Calu3 (cell line): ENCODE measurements around the gene TEC. TPM values are rescaled to one million over a fixed set of nuclear protein-coding genes. Genes with fewer than 3 reads are reported as not detected.

Source experiments
- BruUV-seq: library from RNA; stranded (reverse); fragments of 400-500 nt; replicated peaks from 2 replicates; lab custom pipeline; 2021; lab: Mats Ljungman, UMichigan
- CTCF ChIA-PET: fragments of 300-600 bp; sonication (Branson Sonifier 250); formaldehyde crosslinking; loops from one replicate; lab custom pipeline; 2022; ENCODE audit warnings: antibody characterized with exemption; lab: Charles Lee
- DNase-seq: peaks from one replicate; pipeline ENCODE4 v3.0.0; 2022
- H3K27ac Mint-ChIP-seq: one replicate; pipeline ENCODE4 v1.8.0; 2022; ENCODE audit warnings: mixed read lengths; ENCODE audit not compliant: unreplicated experiment
- H3K27me3 Mint-ChIP-seq: one replicate; pipeline ENCODE4 v1.8.0; 2022; ENCODE audit warnings: mixed read lengths; ENCODE audit not compliant: unreplicated experiment
- H3K36me3 Mint-ChIP-seq: one replicate; pipeline ENCODE4 v1.8.0; 2022; ENCODE audit warnings: mild to moderate bottlenecking, moderate library complexity, mixed read lengths; ENCODE audit not compliant: insufficient read depth, unreplicated experiment
- H3K4me1 Mint-ChIP-seq: one replicate; pipeline ENCODE4 v1.8.0; 2022; ENCODE audit warnings: mild to moderate bottlenecking, low read depth, mixed read lengths; ENCODE audit not compliant: unreplicated experiment
- H3K4me3 Mint-ChIP-seq: one replicate; pipeline ENCODE4 v1.8.0; 2022; ENCODE audit warnings: mild to moderate bottlenecking, low read depth, moderate library complexity, mixed read lengths; ENCODE audit not compliant: unreplicated experiment
- H3K9me3 Mint-ChIP-seq: one replicate; pipeline ENCODE4 v1.8.0; 2022; ENCODE audit warnings: low read depth, mixed read lengths; ENCODE audit not compliant: unreplicated experiment
- CTCF ChIP-seq: fragments of 200-600 bp; IDR thresholded peaks from one replicate; pipeline ENCODE4 v1.8.0; 2022; ENCODE audit warnings: antibody characterized with exemption; ENCODE audit not compliant: unreplicated experiment
- intact Hi-C: fragments of 100-400 bp; cut with micrococcal nuclease; formaldehyde crosslinking; loops from one replicate; pipeline ENCODE4 v1.10.0; 2022; ENCODE audit not compliant: unreplicated experiment
- total RNA-seq: library from RNA; stranded (reverse); gene quantifications from 2 replicates; pipeline ENCODE4 v1.2.3, GENCODE V29; 2022

TEC gene
- total RNA-seq, 1 experiment from 2014 or later = 3.2 TPM

- Mint-ChIP-seq H3K4me3 (no peak overlapping the region), H3K9me3 (no peaks in the 10 kb centered on the region), H3K27ac (no peak overlapping the region), H3K4me1 (peaks cover under 1% of the 10 kb centered on the region), H3K27me3 (no peaks in the 10 kb centered on the region), H3K36me3 (no peaks in the 10 kb centered on the region)
- CTCF ChIA-PET = no interaction called here
- TF ChIP-seq CTCF = no peak
- no TSS peak for BruUV-seq
- intact Hi-C loops = loop anchor here (10.0 kb wide), 1 partner anchor 96 kb away; no protein-coding TSS in a partner anchor
- DNase-seq = no peak
Observed at GRCh38 chr4:48178931-48179330, 90.7 kb downstream of the TEC start.

- no TSS peak for BruUV-seq
- Mint-ChIP-seq H3K4me3 (no peak overlapping the region), H3K4me1 (peaks cover 8% of the 10 kb centered on the region), H3K27me3 (no peaks in the 10 kb centered on the region), H3K27ac (no peak overlapping the region), H3K36me3 (no peaks in the 10 kb centered on the region), H3K9me3 (no peaks in the 10 kb centered on the region)
- CTCF ChIA-PET = no interaction called here
- TF ChIP-seq CTCF = no peak
- intact Hi-C loops = loop anchor here (10.0 kb wide), 1 partner anchor 99 kb away; no protein-coding TSS in a partner anchor
- DNase-seq = no peak
Observed at GRCh38 chr4:48175806-48176205, 93.8 kb downstream of the TEC start.

GRCh38 chr4:48175328-48175727 is 94.3 kb downstream of the TEC start:
- Mint-ChIP-seq H3K27ac (no peak overlapping the region), H3K4me1 (peaks cover 8% of the 10 kb centered on the region), H3K4me3 (no peak overlapping the region), H3K27me3 (no peaks in the 10 kb centered on the region), H3K9me3 (no peaks in the 10 kb centered on the region), H3K36me3 (no peaks in the 10 kb centered on the region)
- TF ChIP-seq CTCF = no peak
- intact Hi-C loops = loop anchor here (10.0 kb wide), 1 partner anchor 99 kb away; no protein-coding TSS in a partner anchor
- BruUV-seq = no TSS peak
- CTCF ChIA-PET = no interaction called here
- no peak for DNase-seq

GRCh38 chr4:48173056-48173991 is 96.3 kb downstream of the TEC start:
- BruUV-seq = no TSS peak
- CTCF ChIA-PET = no interaction called here
- TF ChIP-seq CTCF = no peak
- no peak overlapping the region for H3K4me3 Mint-ChIP-seq
- H3K4me1 Mint-ChIP-seq = peaks cover 8% of the 10 kb centered on the region
- no peak for DNase-seq
- no peaks in the 10 kb centered on the region for H3K27me3 Mint-ChIP-seq
- intact Hi-C loops = loop anchor here (10.0 kb wide), 1 partner anchor 101 kb away; no protein-coding TSS in a partner anchor
- H3K36me3 Mint-ChIP-seq = no peaks in the 10 kb centered on the region
- no peaks in the 10 kb centered on the region for H3K9me3 Mint-ChIP-seq
- no peak overlapping the region for H3K27ac Mint-ChIP-seq
